CD1c-positive myeloid dendritic cell (primary cell): ENCODE data around the gene CYSTM1.

Experiments
- DNase-seq: peaks from one replicate; pipeline ENCODE4 v3.0.0-alpha.2; 2016; ENCODE audit errors: extremely low spot score

Gene CYSTM1

GRCh38 chr5:140236891-140237598, 62.1 kb downstream of the CYSTM1 start:
- peak; percentile 27 for DNase-seq

DNA sequence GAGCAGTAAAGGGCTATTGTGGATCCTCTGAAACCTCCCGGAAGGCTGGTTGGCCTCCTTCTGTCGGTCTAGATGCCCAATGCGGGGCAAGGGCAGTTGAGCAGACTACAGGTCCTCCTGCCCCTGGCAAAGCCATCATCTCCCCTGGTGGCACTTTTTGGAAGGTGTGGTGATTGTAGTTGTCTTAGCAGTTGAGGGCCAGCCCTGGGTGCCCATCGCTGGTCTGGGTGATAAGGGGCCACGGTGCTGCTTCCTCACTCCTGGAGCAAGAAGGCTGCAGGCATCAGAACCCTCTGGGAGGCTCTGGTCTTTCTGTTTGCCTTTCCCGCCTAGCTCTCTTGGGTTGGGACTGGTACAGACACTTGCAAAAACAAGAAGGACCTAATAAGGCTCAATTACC, 63.8 kb downstream of the CYSTM1 start:
- DNase-seq = no peak

DNA sequence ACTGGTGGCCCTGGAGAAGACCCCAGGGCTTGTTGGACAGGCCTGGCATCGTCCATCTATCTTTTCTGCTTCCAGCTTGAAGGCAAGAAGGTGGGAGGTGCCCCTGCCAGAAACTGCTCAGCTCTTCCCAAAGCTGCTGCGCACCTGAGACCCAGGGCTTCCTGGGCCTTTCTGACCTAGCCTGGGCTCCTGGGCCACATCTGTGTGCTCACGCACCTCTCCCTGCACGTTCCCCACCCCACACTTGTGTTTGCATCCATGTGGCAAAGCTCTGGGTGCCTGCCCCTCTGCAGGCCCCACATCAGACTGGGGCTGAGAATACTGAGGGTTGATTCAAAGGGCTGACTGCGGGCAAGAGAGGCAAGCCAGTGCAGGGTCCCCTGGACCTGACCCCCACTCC, 64.5 kb downstream of the CYSTM1 start:
- DNase-seq = no peak

GRCh38 chr5:140239939-140240700, 65.1 kb downstream of the CYSTM1 start:
- peak; percentile 53 for DNase-seq

DNA sequence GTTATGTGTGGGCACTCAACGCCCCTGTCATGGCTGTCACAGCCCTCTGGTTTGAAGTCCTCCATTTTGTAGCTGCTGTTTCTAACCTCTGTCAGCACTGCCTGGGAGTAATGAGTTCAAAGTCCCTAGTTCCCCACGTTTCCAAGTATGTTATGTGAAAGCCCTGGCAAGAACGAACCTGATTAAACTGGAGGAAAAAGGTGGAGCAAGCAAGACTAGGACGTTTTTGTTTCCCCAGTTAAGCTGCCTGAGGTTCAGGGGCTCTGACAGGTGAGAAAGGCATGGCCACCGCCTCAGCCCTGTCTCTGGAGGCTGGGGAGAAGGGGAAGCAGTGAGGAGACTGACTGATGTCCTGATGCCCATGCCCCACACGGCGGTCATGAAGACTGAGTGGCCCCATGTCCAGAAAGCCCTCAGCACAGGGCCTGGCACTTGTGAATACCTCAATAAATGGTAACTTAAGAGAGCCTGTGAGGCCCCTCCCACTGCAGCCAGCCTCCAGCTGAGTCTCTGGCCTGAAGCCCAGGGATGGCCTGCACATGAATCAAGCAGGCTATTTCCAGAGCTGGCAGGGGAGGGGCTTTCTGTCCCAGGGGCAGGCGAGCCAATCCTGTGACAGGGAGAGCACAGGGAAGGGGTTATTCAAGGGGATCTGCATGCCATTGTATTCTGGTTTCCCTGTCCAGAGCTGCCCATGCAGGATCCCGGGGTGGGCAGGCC, 66.2 kb downstream of the CYSTM1 start:
- DNase-seq = no peak

DNA sequence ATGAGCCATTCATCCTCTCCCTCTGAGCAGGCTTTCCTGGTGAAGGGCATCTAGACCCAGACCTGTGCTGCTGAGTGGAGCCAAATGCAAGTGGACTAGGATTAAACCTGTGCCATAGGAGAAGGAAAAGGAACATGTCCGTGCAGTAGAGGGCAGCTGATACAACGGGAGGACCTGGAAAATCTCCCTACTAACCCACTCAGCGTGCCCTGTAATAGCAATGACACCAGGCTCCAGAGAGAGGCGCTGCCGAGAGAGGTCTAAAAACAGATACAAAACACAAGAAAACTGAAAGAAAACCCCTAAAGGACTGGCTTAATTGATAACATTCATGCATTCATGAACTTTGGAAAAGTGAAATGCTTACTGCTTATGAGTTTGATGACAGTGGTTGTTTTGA, 67.1 kb downstream of the CYSTM1 start:
- no peak for DNase-seq

DNA sequence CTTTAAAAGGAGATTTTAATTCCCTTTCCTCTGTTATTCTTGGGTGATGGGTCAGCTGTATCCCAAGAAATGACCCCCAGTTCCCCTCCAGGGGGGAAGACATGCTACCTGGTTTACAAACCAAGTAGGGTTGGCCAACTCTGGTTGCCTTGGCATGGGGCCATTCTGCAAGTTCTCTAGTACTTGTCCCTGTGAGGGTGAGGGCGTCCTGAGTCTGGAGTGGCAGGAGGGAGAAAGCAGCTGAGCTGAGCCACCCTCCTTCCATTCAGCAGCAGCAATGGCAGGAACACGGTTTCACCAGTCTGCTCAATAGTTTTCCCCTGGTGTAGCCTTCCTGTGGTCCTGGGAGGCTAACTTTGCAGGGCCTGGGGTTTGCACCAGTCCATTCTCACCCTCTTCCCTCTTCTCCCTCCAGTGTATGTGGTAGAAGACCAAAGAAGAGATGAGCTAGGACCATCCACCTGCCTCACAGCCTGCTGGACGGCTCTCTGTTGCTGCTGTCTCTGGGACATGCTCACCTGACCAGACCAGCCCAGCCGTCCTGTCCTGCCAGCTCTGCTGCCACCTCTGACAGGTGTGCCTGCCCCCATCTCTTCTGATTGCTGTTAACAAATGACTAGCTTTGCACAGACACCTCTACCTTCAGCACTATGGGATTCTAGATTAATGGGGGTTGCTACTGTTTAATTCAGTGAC, 68.0 kb downstream of the CYSTM1 start:
- no peak for DNase-seq

GRCh38 chr5:140243706-140244250, 68.8 kb downstream of the CYSTM1 start:
- no peak for DNase-seq

DNA sequence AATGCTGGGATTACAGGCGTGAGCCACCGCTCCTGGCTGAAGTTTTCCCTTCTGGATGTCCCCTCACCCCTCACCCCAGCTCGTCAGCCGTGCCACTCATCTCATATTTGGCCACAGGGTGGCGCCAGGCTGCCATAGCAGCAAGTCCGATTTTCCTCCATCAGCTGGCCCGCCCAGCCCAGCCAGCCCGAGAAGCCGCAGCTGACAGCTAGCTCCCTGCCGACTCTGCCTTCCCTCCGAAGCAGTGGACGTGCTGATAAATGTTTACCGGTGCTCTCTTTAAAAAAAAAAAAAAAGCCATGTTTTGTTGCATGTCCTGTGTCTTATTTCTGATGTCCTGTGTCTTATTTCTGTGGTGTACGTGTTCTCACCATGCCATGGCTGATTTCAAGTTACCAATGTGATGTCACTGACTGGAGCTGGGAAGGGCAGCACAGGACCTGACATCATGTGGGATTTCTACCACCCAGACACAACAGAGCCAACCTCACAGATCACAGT, 69.6 kb downstream of the CYSTM1 start:
- peak; percentile 89 for DNase-seq

DNA sequence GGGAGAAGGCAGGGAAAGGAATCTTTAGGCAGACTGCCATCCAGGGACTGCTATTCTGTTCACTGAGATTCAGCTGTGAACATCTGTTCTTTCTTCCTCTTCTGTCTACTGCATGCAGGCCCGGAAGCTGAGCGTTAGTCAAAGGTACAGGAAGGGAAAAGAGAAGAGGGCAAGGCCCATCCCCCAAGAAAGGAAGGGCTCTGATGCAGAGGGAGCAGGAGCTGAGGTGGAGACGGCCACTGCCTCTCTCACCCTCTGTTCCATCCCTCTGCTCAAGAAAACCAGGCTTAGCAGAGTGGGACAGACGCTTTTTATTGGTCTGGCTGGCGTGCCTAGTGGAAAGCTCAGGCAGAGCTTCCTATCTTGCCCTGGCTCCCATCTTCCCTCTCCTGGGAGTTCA, 70.4 kb downstream of the CYSTM1 start:
- DNase-seq = peak; percentile 29

- no peak for DNase-seq
These were observed 70.9 kb downstream of the CYSTM1 start for GRCh38 chr5:140245926-140246325.

DNA sequence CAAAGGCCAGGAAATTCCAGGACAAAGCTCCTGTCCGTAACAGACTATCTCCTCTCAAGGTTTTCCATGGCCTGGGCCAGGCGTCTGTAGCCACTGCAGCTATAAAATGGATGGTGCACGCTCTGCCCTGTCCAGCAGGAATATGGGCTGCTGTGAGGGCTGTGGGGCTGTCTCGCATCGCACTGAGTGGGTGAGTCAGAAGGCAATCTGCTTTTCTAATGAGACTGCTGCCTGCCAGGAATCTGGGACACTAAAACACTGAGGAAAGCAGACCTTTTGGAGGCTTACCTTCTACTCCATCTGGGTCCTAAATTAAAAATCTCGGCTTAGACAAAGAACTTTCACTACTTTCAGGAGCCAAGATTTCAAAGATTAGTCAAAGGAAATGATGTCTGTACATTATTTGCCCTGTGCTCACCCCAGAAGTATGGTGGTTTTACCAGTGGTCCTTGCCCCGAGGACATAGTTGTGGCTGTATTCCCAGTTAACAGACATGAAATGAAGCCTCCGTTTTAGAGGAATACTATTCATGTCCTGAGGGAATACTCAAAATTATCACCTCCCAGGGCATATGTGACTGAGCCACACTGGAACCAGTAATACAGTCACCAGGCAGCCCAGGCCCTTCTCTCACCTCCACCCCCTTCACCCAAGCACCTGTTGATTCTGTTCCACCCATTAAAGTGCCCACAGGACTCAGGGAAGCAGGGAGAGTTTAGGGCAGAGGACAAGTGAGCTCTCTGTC, 71.6 kb downstream of the CYSTM1 start:
- DNase-seq = no peak

- no peak for DNase-seq
These were observed 73.4 kb downstream of the CYSTM1 start for GRCh38 chr5:140248414-140248813.

GRCh38 chr5:140249536-140249935, 74.5 kb downstream of the CYSTM1 start:
- no peak for DNase-seq

DNA sequence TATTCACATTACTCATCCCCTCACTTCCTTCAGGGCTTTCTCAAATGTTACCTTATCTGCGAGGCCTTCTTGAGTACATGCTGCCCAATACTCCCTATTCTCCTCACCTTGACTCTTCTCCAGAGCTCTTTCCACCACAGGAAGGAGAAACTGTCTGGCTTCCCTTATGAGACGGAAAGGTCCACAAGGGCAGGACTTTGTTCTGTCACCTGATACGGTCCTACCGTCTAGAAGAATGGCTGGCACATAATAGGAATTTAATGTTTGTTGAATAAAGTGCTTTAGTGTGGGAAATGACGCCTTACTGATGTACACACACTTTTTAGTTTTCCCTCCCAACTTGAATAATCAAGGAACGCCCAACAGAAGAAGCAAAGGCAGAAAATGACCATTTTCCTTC, 75.4 kb downstream of the CYSTM1 start:
- no peak for DNase-seq

- DNase-seq = peak; percentile 93
These were observed 76.6 kb downstream of the CYSTM1 start for GRCh38 chr5:140251527-140251973.

GRCh38 chr5:140252470-140253126, 77.6 kb downstream of the CYSTM1 start:
- no peak for DNase-seq

- DNase-seq = peak; percentile 79
These were observed 79.0 kb downstream of the CYSTM1 start for GRCh38 chr5:140253985-140254384.

DNA sequence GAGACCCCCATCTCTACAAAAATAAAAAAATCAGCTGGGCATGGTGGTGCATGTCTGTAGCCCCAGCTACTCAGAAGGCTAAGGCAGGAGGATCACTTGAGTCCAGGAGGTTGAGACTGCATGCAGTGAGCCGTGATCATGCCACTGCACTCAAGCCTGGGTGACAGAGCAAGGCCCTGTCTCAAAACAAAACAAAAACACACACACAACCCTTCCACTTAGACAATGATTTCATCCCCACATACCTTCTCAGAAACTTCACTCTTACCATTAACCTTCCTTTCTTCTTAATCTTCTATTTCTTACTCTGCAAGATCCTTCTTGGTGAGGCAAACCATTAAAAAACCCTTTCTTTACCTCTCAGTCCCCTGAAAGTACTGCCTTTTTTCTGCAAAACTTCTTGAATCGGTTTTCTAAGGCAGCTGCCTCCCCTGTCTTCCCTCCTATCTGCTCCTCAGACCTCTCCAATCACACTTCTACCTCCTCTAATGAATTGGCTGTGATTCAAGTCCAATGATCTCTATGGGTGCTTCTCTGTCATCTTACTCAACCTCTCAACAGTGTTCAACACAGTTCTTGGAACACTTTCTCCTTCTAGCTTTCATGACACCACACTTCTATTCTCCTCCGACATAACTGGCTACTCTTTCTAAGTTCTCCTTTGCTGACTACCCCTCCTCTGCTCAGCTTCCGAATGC, 80.6 kb downstream of the CYSTM1 start:
- DNase-seq = no peak

GRCh38 chr5:140256726-140257125, 81.7 kb downstream of the CYSTM1 start:
- DNase-seq = no peak
